A549 (cell line): ENCODE measurements around the gene NCKIPSD. TPM values are rescaled to one million over a fixed set of nuclear protein-coding genes. Genes with fewer than 3 reads are reported as not detected.

Experiments used
- ATAC-seq, 2 experiments: fragments of 200-7000 bp in 1 of 2; fragments of >200 bp in 1 of 2; cut with Nextera tagmentation in 1 of 2; cut with Tn5 transposase in 1 of 2; 3 replicates each; pipeline versions ENCODE4 v1.8.0 to v1.9.1; 2018 to 2020; ENCODE audit warnings: mild to moderate bottlenecking in 1 of 2, moderate library complexity in 1 of 2
- CTCF ChIA-PET: fragments of 300-600 bp; sonication (Branson Sonifier 250); formaldehyde crosslinking; extraction: SDS; loops from one replicate; lab custom pipeline; 2021; ENCODE audit warnings: antibody characterized with exemption, inconsistent platforms; lab: Yijun Ruan, JAX
- POLR2A ChIA-PET: fragments of 350-600 bp; formaldehyde crosslinking; extraction: SDS; loops from one replicate; lab custom pipeline; 2021; ENCODE audit warnings: antibody characterized with exemption, inconsistent platforms; lab: Yijun Ruan, JAX
- DNase-seq, 2 experiments: peaks; one replicate each; pipeline versions ENCODE4 v3.0.0 to v3.0.0-alpha.2; 2011 to 2016; ENCODE audit warnings: low read depth in 1 of 2, low spot score in 1 of 2
- FAIRE-seq: peaks from 2 replicates; lab custom pipeline; 2011; peaks lifted over from hg19 to GRCh38; lab: Jason Lieb, UNC
- H3K27ac ChIP-seq, 2 experiments: fragments of >200 bp; sonication (Bioruptor Twin); formaldehyde crosslinking; 3 replicates each; pipeline ENCODE4 v1.5.1; 2016 to 2017
- H3K4me1 ChIP-seq: fragments of >200 bp; sonication (Bioruptor Twin); formaldehyde crosslinking; 3 replicates; pipeline ENCODE4 v1.6.1; 2016
- H3K4me2 ChIP-seq: fragments of >200 bp; sonication (Bioruptor Twin); formaldehyde crosslinking; 3 replicates; pipeline ENCODE4 v1.6.1; 2016
- H3K4me3 ChIP-seq: fragments of >200 bp; sonication (Bioruptor Twin); formaldehyde crosslinking; 3 replicates; pipeline ENCODE4 v1.5.1; 2016
- H3K9me3 ChIP-seq: fragments of >200 bp; sonication (Bioruptor Twin); formaldehyde crosslinking; 3 replicates; pipeline ENCODE4 v1.6.1; 2016
- ATOH8 ChIP-seq: fragments of 250-450 bp; sonication (Bioruptor Pico); IDR thresholded peaks from 2 replicates; pipeline ENCODE4 v1.5.0; 2020; ENCODE audit warnings: low read depth, mild to moderate bottlenecking, moderate library complexity
- CHD2 ChIP-seq: fragments of 150-350 bp; IDR thresholded peaks from 2 replicates; pipeline ENCODE4 v1.6.1; 2014; ENCODE audit warnings: low read length; ENCODE audit not compliant: partially characterized antibody
- EHF ChIP-seq: fragments of 250-450 bp; sonication (Bioruptor Pico); IDR thresholded peaks from 2 replicates; pipeline ENCODE4 v1.5.0; 2020; ENCODE audit warnings: mild to moderate bottlenecking
- ELK1 ChIP-seq: fragments of 150-350 bp; IDR thresholded peaks from 2 replicates; pipeline ENCODE4 v1.6.1; 2014; ENCODE audit warnings: low read depth, mild to moderate bottlenecking, low read length
- FOSB ChIP-seq: fragments of 250-450 bp; sonication (Bioruptor Pico); IDR thresholded peaks from 2 replicates; pipeline ENCODE4 v1.5.0; 2020; ENCODE audit warnings: mild to moderate bottlenecking, moderate library complexity
- FOXS1 ChIP-seq: fragments of 250-450 bp; sonication (Bioruptor Pico); IDR thresholded peaks from 2 replicates; pipeline ENCODE4 v1.5.0; 2020; ENCODE audit warnings: mild to moderate bottlenecking, moderate library complexity
- HDAC2 ChIP-seq: fragments of 200-600 bp; sonication (generic); IDR thresholded peaks from 2 replicates; pipeline ENCODE4 v1.6.1; 2016
- HEYL ChIP-seq: fragments of 250-450 bp; sonication (Bioruptor Pico); IDR thresholded peaks from 2 replicates; pipeline ENCODE4 v1.8.0; 2021; ENCODE audit warnings: mild to moderate bottlenecking, moderate library complexity
- HOXB13 ChIP-seq: fragments of 250-450 bp; sonication (Bioruptor Pico); IDR thresholded peaks from 2 replicates; pipeline ENCODE4 v1.5.0; 2020; ENCODE audit warnings: low read depth, mild to moderate bottlenecking, moderate library complexity
- JUN ChIP-seq, 2 experiments: fragments of >200 bp; sonication (Bioruptor Twin); formaldehyde crosslinking; IDR thresholded peaks; 2 replicates in 1 of 2; 3 replicates in 1 of 2; pipeline ENCODE4 v1.6.1; 2016 to 2017
- KDM1A ChIP-seq: fragments of 200-600 bp; sonication (generic); IDR thresholded peaks from 2 replicates; pipeline ENCODE4 v1.6.1; 2016; ENCODE audit warnings: low read depth, mild to moderate bottlenecking
- MAX ChIP-seq: IDR thresholded peaks from 2 replicates; pipeline ENCODE4 v1.6.1; 2012
- NFE2L2 ChIP-seq: fragments of 150-350 bp; conservative IDR thresholded peaks from 2 replicates; pipeline ENCODE4 v1.6.1; 2014; ENCODE audit warnings: low read length
- NPAS2 ChIP-seq: fragments of 250-450 bp; sonication (Bioruptor Pico); IDR thresholded peaks from 2 replicates; pipeline ENCODE4 v1.8.0; 2022; ENCODE audit warnings: mild to moderate bottlenecking, moderate library complexity, borderline replicate concordance
- NR3C1 ChIP-seq: fragments of >200 bp; sonication (Bioruptor Twin); formaldehyde crosslinking; IDR thresholded peaks from 3 replicates; pipeline ENCODE4 v1.6.1; 2017
- PHF8 ChIP-seq: fragments of 200-600 bp; sonication (generic); IDR thresholded peaks from 2 replicates; pipeline ENCODE4 v1.6.1; 2016; ENCODE audit warnings: low read depth, mild to moderate bottlenecking, antibody characterized with exemption, moderate library complexity, borderline replicate concordance
- POLR2A ChIP-seq: IDR thresholded peaks from 2 replicates; pipeline ENCODE4 v1.6.1; 2012; ENCODE audit warnings: mild to moderate bottlenecking, low read length
- RAD21 ChIP-seq, 2 experiments: fragments of >200 bp in 1 of 2; sonication (Bioruptor Twin) in 1 of 2; formaldehyde crosslinking in 1 of 2; IDR thresholded peaks in 1 of 2; conservative IDR thresholded peaks in 1 of 2; 2 replicates in 1 of 2; 3 replicates in 1 of 2; pipeline ENCODE4 v1.6.1; 2012 to 2018; ENCODE audit warnings: inconsistent platforms in 1 of 2
- RCOR1 ChIP-seq: fragments of 150-350 bp; IDR thresholded peaks from 2 replicates; pipeline ENCODE4 v1.6.1; 2014; ENCODE audit warnings: antibody characterized with exemption, low read length, low read depth
- REST ChIP-seq: fragments of 200-600 bp; sonication (generic); IDR thresholded peaks from 2 replicates; pipeline ENCODE4 v1.6.1; 2016; ENCODE audit warnings: antibody characterized with exemption, mild to moderate bottlenecking, moderate library complexity
- SREBF2 ChIP-seq: fragments of 450-650 bp; IDR thresholded peaks from 2 replicates; pipeline ENCODE4 v1.6.1; 2014; ENCODE audit warnings: mild to moderate bottlenecking, moderate library complexity
- USF2 ChIP-seq: fragments of 450-650 bp; IDR thresholded peaks from 2 replicates; pipeline ENCODE4 v1.6.1; 2014; ENCODE audit warnings: antibody characterized with exemption
- ZC3H11A ChIP-seq: fragments of 450-650 bp; IDR thresholded peaks from 2 replicates; pipeline ENCODE4 v1.6.1; 2014; ENCODE audit warnings: antibody characterized with exemption, mild to moderate bottlenecking
- ZFP36 ChIP-seq: fragments of 450-650 bp; IDR thresholded peaks from 2 replicates; pipeline ENCODE4 v1.6.1; 2014; ENCODE audit warnings: borderline replicate concordance; ENCODE audit not compliant: partially characterized antibody
- ZSCAN20 ChIP-seq: fragments of 250-450 bp; sonication (Bioruptor Pico); IDR thresholded peaks from 2 replicates; pipeline ENCODE4 v1.8.0; 2022; ENCODE audit warnings: mild to moderate bottlenecking, moderate library complexity
- WGBS: methylation state at CpG from one replicate; pipeline ENCODE4 v1.1.6; 2017; ENCODE audit errors: missing lambda C conversion rate; 5-methylcytosine and 5-hydroxymethylcytosine counted together
- polyA plus RNA-seq, 4 experiments: library from polyadenylated mRNA; depleted of rRNA in 3 of 4; stranded (reverse); fragments of >200 nt; fragmentation: RNase III in 1 of 4; extraction: RNeasy Plus Mini Kit Qiagen cat#74134 plus additional on column Dnase treatment in 1 of 4; gene quantifications; 2 replicates in 3 of 4; 3 replicates in 1 of 4; pipeline ENCODE4 v1.2.3, GENCODE V29; 2011 to 2017

NCKIPSD gene
- polyA plus RNA-seq, 2 of the 4 experiments (the other 2 are of a cell fraction) = 10.2 to 10.9 TPM

GRCh38 chr3:48678566-48679380 lies 6.9 kb downstream of the NCKIPSD start:
- no peak overlapping the region for H3K4me3 ChIP-seq
- CTCF ChIA-PET = interaction anchor here (1.3 kb wide), 1 partner anchor 15 kb away, joined by 4 read pairs; no protein-coding TSS in a partner anchor
- POLR2A ChIA-PET = no interaction called here
- TF ChIP-seq ATOH8 (CRISPR knock-in tag) (no peak), NR3C1 (no peak), ELK1 (no peak), NPAS2 (CRISPR knock-in tag) (no peak), MAX (no peak), HDAC2 (no peak), SREBF2 (no peak), EHF (CRISPR knock-in tag) (no peak), CHD2 (no peak), ZSCAN20 (no peak), KDM1A (no peak)
- TF ChIP-seq, all 56 proteins: peak for 0
- Histone ChIP-seq H3K27ac (no peak overlapping the region), H3K4me2 (no peak overlapping the region), H3K9me3 (no peaks in the 10 kb centered on the region), H3K4me1 (peaks cover 15% of the 10 kb centered on the region)
- DNase-seq (no peak), ATAC-seq (no peak), FAIRE-seq (no peak)
- 96% methylated on average over 16 of the region's 24 CpGs for WGBS

- Histone ChIP-seq H3K27ac (no peak overlapping the region), H3K4me1 (peaks cover 12% of the 10 kb centered on the region), H3K4me2 (no peak overlapping the region), H3K9me3 (no peaks in the 10 kb centered on the region), H3K4me3 (no peak overlapping the region)
- DNase-seq = no peak
- ATAC-seq = no peak
- no peak for FAIRE-seq
- ChIA-PET CTCF (interaction anchor here (1.3 to 4.8 kb wide), 2 partner anchors 8 to 14 kb away, joined by 6 to 34 read pairs; partner anchors contain the start of genes CELSR3 and NCKIPSD), POLR2A (no interaction called here)
- 76% methylated on average over 4 of the region's 4 CpGs for WGBS
- no peak for TF ChIP-seq FOXS1 (CRISPR knock-in tag)
- no peak for TF ChIP-seq HEYL (CRISPR knock-in tag)
- TF ChIP-seq JUN (IDR thresholded peaks at IDR 0.05) = no peak
- no peak for TF ChIP-seq USF2
- TF ChIP-seq PHF8 = no peak
- no peak for TF ChIP-seq ZFP36
- no peak for TF ChIP-seq RAD21 (conservative IDR thresholded peaks at IDR 0.05 in 1 of 2, IDR thresholded peaks at IDR 0.05 in 1 of 2)
- no peak for TF ChIP-seq HDAC2
- no peak for TF ChIP-seq POLR2A
- TF ChIP-seq ZSCAN20 = no peak
- TF ChIP-seq HOXB13 = no peak
- TF ChIP-seq REST = no peak
- TF ChIP-seq NFE2L2 = no peak
- TF ChIP-seq RCOR1 = no peak
- TF ChIP-seq ZC3H11A = no peak
- TF ChIP-seq FOSB (CRISPR knock-in tag) = no peak
- TF ChIP-seq, all 56 proteins: peak for 0
These were observed 7.7 kb downstream of the NCKIPSD start for GRCh38 chr3:48678056-48678455.
